Measurements from ENCODE around the gene LRP5. TPM values are rescaled to one million over a fixed set of nuclear protein-coding genes. Genes with fewer than 3 reads are reported as not detected.

Gene LRP5
- polyA plus RNA-seq, 4 donors = 39.7 to 122 (median 78.4) TPM

DNA sequence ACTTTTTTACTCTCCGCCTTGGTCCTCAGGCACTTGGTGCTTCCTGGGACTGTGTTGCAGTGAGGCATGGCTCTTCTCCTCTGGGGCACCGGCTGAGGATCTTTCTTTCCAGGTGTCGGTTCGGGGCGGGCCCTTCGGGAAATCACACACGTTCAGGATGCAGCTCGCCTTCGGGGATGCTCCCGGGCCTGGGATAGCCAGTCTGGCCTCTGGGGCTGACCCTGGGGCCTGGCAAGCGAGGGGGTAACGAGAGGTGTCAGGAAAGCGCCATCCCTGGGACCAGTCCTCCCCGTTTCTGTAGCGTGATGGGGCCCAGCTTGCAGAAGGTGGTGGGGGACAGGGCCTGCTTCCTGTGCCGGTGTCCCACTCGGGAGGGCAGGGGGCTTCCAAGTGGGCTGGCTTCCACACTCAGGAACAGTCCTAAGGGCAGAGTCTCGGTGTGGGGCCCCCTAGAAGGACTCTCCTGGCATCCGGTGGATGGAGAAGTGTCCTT is 53.6 kb downstream of the LRP5 start:
- no peaks in the 10 kb centered on the region for H3K4me1 ChIP-seq (ENCODE audit: control insufficient read depth in 3 of 3, insufficient read depth in 2 of 3, low read depth in 1 of 3, low read length in 2 of 3)
- FAIRE-seq (no peak), DNase-seq (no peak)
- 90 to 92% (median 91%) methylated on average over 19 of the region's 19 CpGs for WGBS, 3 donors
- H3K9me3 ChIP-seq (ENCODE audit: control insufficient read depth in 2 of 2, insufficient read depth in 1 of 2, low read depth in 1 of 2, low read length in 1 of 2) = peaks cover 0 to 4% of the 10 kb centered on the region in 2 donors
- peaks cover 4 to 92% (median 11%) of the 10 kb centered on the region in 3 donors for H3K36me3 ChIP-seq (ENCODE audit: control insufficient read depth in 3 of 3, insufficient read depth in 2 of 3, low read depth in 1 of 3, low read length in 3 of 3)
- H3K27me3 ChIP-seq (ENCODE audit: control insufficient read depth in 3 of 3, insufficient read depth in 3 of 3, low read length in 3 of 3) = no peaks in the 10 kb centered on the region
- H3K27ac ChIP-seq (ENCODE audit: low read depth in 1 of 3, low read length in 2 of 3) = no peak overlapping the region
- no peak overlapping the region for H3K4me3 ChIP-seq (ENCODE audit: low read depth in 1 of 3, low read length in 3 of 3)

DNA sequence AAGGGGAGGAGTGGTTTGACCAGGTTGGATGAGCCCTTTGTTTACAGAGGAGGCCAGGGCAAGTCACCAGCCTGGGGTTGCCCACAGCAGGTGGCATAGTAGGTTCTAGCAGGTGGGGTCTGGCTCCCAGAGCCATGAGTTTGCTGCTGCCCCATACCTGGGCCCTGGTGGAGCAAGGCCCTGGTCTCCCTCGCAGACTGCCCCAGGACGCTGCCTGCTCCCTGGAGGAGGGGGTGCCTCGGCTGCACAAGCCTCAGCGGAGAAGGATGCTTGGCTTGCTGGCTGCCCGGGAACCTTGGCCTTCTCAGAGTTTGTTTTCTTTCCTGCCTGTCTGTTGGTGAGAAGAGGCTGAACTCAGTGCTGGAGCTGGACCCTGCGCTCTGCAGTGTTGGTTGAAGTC is 54.9 kb downstream of the LRP5 start:
- no peaks in the 10 kb centered on the region for H3K27me3 ChIP-seq (ENCODE audit: control insufficient read depth in 3 of 3, insufficient read depth in 3 of 3, low read length in 3 of 3)
- DNase-seq (no peak), FAIRE-seq (no peak)
- 89 to 97% (median 97%) methylated on average over 6 of the region's 6 CpGs for WGBS, 3 donors
- peaks cover 4 to 95% (median 9%) of the 10 kb centered on the region in 3 donors for H3K36me3 ChIP-seq (ENCODE audit: control insufficient read depth in 3 of 3, insufficient read depth in 2 of 3, low read depth in 1 of 3, low read length in 3 of 3)
- no peaks in the 10 kb centered on the region for H3K9me3 ChIP-seq (ENCODE audit: control insufficient read depth in 2 of 2, insufficient read depth in 1 of 2, low read depth in 1 of 2, low read length in 1 of 2)
- peaks cover 0 to 6% (median 0%) of the 10 kb centered on the region in 3 donors for H3K4me1 ChIP-seq (ENCODE audit: control insufficient read depth in 3 of 3, insufficient read depth in 2 of 3, low read depth in 1 of 3, low read length in 2 of 3)
- H3K27ac ChIP-seq (ENCODE audit: low read depth in 1 of 3, low read length in 2 of 3) = no peak overlapping the region
- H3K4me3 ChIP-seq (ENCODE audit: low read depth in 1 of 3, low read length in 3 of 3) = no peak overlapping the region

DNA sequence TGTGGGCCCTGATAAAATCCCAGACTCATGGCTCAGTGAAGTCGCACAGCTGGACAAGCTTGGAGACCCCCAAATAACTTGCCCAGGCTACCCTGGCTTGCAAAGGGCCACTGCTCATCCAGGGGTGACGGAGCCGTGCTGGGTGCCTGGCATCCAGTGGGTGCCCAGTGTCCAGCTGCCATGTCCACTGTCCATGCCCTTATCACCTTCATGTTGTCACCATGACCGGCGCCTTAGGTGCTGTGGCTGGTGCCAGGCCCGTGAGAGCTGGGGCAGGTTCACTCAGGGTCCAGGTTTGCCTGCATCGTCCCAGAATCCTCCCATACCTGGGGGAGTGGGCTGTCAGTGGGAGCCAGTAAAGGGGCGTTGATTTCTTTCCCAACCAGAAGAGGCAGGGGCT is 57.4 kb downstream of the LRP5 start:
- H3K36me3 ChIP-seq (ENCODE audit: control insufficient read depth in 3 of 3, insufficient read depth in 2 of 3, low read depth in 1 of 3, low read length in 3 of 3) = peaks cover 4 to 97% (median 9%) of the 10 kb centered on the region in 3 donors
- no peak for DNase-seq
- FAIRE-seq = no peak
- H3K27me3 ChIP-seq (ENCODE audit: control insufficient read depth in 3 of 3, insufficient read depth in 3 of 3, low read length in 3 of 3) = no peaks in the 10 kb centered on the region
- no peaks in the 10 kb centered on the region for H3K9me3 ChIP-seq (ENCODE audit: control insufficient read depth in 2 of 2, insufficient read depth in 1 of 2, low read depth in 1 of 2, low read length in 1 of 2)
- H3K4me3 ChIP-seq (ENCODE audit: low read depth in 1 of 3, low read length in 3 of 3) = no peak overlapping the region
- H3K27ac ChIP-seq (ENCODE audit: low read depth in 1 of 3, low read length in 2 of 3) = peak overlapping the region in 1 of 3 donors; percentile 71
- H3K4me1 ChIP-seq (ENCODE audit: control insufficient read depth in 3 of 3, insufficient read depth in 2 of 3, low read depth in 1 of 3, low read length in 2 of 3) = peaks cover 3 to 31% (median 3%) of the 10 kb centered on the region in 3 donors
- WGBS, 3 donors = 89 to 96% (median 95%) methylated on average over 8 of the region's 8 CpGs

DNA sequence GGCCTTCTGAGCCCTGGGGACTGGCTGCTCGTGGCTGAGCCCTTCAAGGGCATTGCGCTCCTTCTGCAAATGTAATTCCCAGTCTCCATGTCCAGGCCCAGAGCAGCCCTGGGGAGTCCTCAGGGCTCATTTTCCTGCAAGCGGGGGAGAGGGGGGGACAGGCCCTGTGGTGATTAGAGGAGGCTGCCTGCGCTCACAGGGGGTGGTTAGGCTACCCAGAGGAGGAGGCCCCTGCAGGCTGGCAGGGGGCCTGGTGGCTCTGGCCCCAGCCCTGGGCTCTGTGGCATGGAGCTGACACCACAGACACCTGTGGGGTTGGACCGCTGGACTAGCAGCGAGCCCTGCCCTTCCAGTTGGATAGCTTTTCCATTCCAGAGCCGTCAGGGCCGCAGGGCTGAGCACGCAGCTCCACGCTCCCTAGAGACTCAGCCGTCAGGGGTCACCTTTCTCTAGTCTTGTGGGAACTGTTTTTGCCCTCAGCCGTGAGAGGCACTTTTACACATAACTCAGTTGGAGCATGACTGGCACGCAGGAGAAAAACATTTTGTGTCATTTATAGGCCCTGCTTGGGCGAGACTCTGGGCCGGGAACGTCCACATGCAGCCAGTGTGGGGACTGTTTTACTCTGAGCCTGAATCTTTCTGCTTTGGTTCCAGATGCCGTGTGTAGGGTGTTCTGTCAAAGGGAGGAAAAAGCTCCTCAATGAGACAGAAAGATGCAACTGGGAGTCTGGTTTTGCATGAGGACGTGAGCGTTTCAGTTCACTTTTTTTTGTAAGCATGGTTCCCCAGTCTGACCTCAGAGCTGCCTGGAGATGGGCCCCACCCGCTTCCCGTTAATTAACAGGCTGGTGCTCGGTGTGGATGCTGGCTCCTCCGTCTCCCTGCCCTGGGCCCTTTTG is 58.1 kb downstream of the LRP5 start:
- Histone ChIP-seq H3K27ac (ENCODE audit: low read depth in 1 of 3, low read length in 2 of 3) (peak overlapping the region in 1 of 3 donors; percentile 71), H3K4me1 (ENCODE audit: control insufficient read depth in 3 of 3, insufficient read depth in 2 of 3, low read depth in 1 of 3, low read length in 2 of 3) (peaks cover 3 to 35% (median 3%) of the 10 kb centered on the region in 3 donors)
- no peak for FAIRE-seq

DNA sequence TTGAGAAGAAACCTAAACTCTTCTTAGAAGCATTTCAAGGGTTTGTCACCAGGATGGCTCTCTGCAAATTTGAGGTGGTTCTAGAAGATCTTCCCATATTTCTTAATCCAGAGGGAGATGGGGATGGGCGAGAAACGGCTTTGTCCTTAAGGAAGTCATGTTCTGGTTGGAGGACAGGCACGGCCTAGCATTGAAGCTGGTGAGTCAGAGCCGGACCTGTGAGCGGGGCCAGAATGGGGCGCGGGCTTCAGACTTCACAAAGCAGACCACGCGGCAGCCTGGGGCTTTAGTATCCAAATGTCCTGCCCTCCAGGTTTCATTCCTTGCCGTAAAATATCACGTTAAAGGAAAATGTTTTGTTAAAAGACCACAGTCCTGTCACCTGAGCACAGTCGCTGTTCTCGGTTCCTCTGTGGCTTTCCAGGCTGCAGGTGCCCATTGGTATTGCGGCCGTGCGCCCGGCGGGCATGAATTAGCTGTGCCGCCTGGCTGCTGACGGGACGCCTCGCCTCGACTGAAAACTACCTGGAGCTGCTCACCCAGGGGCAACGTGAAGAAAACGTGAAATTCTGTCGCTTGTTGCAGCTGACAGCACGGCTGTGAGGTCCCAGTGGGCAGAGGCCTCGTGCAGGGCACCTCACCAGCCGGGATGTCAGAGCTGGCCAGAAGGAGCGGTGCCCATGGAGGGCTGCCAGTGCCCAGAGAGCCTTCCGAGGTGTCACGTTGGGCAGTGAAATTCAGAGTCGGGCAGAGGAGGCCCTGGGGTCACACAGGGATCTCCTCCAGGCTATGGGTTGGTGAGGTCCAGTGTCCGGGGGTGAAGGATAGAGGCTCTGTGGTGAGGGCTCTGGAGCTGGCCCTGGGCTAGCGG is 59.0 kb downstream of the LRP5 start:
- peaks cover 3 to 35% (median 3%) of the 10 kb centered on the region in 3 donors for H3K4me1 ChIP-seq (ENCODE audit: control insufficient read depth in 3 of 3, insufficient read depth in 2 of 3, low read depth in 1 of 3, low read length in 2 of 3)
- WGBS, 3 donors = 86 to 92% (median 90%) methylated on average over 35 of the region's 35 CpGs
- H3K4me3 ChIP-seq (ENCODE audit: low read depth in 1 of 3, low read length in 3 of 3) = no peak overlapping the region
- no peaks in the 10 kb centered on the region for H3K9me3 ChIP-seq (ENCODE audit: control insufficient read depth in 2 of 2, insufficient read depth in 1 of 2, low read depth in 1 of 2, low read length in 1 of 2)
- FAIRE-seq (no peak), DNase-seq (no peak)
- no peaks in the 10 kb centered on the region for H3K27me3 ChIP-seq (ENCODE audit: control insufficient read depth in 3 of 3, insufficient read depth in 3 of 3, low read length in 3 of 3)
- H3K27ac ChIP-seq (ENCODE audit: low read depth in 1 of 3, low read length in 2 of 3) = peak overlapping the region in 1 of 3 donors; percentile 68
- peaks cover 7 to 97% (median 8%) of the 10 kb centered on the region in 3 donors for H3K36me3 ChIP-seq (ENCODE audit: control insufficient read depth in 3 of 3, insufficient read depth in 2 of 3, low read depth in 1 of 3, low read length in 3 of 3)

More for the DNA sequence above, 58.1 kb downstream of the LRP5 start:
- DNase-seq = no peak
- WGBS, 3 donors = 65 to 83% (median 75%) methylated on average over 23 of the region's 23 CpGs
- Histone ChIP-seq H3K4me3 (ENCODE audit: low read depth in 1 of 3, low read length in 3 of 3) (no peak overlapping the region), H3K36me3 (ENCODE audit: control insufficient read depth in 3 of 3, insufficient read depth in 2 of 3, low read depth in 1 of 3, low read length in 3 of 3) (peaks cover 6 to 97% (median 9%) of the 10 kb centered on the region in 3 donors), H3K27me3 (ENCODE audit: control insufficient read depth in 3 of 3, insufficient read depth in 3 of 3, low read length in 3 of 3) (no peaks in the 10 kb centered on the region), H3K9me3 (ENCODE audit: control insufficient read depth in 2 of 2, insufficient read depth in 1 of 2, low read depth in 1 of 2, low read length in 1 of 2) (no peaks in the 10 kb centered on the region)

DNA sequence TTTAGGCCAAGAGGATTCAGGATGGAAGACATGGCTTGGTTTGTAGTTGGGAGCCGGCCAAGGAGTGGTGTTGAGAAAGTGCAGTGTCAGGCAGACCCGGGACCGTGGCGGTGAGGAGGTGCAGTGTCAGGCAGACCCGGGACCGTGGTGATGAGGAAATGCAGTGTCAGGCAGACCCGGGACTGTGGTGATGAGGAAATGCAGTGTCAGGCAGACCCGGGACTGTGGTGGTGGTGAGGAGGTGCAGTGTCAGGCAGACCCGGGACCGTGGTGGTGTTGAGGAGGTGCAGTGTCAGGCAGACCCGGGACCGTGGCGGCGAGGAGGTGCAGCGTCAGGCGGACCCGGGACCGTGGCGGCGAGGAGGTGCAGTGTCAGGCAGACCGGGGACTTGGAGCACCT is 59.7 kb downstream of the LRP5 start:
- no peak overlapping the region for H3K27ac ChIP-seq (ENCODE audit: low read depth in 1 of 3, low read length in 2 of 3)
- no peak for DNase-seq
- FAIRE-seq = no peak
- no peaks in the 10 kb centered on the region for H3K9me3 ChIP-seq (ENCODE audit: control insufficient read depth in 2 of 2, insufficient read depth in 1 of 2, low read depth in 1 of 2, low read length in 1 of 2)
- peaks cover 3 to 35% (median 3%) of the 10 kb centered on the region in 3 donors for H3K4me1 ChIP-seq (ENCODE audit: control insufficient read depth in 3 of 3, insufficient read depth in 2 of 3, low read depth in 1 of 3, low read length in 2 of 3)
- H3K27me3 ChIP-seq (ENCODE audit: control insufficient read depth in 3 of 3, insufficient read depth in 3 of 3, low read length in 3 of 3) = no peaks in the 10 kb centered on the region
- H3K4me3 ChIP-seq (ENCODE audit: low read depth in 1 of 3, low read length in 3 of 3) = no peak overlapping the region
- 80 to 88% (median 88%) methylated on average over 21 of the region's 21 CpGs for WGBS, 3 donors
- H3K36me3 ChIP-seq (ENCODE audit: control insufficient read depth in 3 of 3, insufficient read depth in 2 of 3, low read depth in 1 of 3, low read length in 3 of 3) = peaks cover 3 to 97% (median 8%) of the 10 kb centered on the region in 3 donors

DNA sequence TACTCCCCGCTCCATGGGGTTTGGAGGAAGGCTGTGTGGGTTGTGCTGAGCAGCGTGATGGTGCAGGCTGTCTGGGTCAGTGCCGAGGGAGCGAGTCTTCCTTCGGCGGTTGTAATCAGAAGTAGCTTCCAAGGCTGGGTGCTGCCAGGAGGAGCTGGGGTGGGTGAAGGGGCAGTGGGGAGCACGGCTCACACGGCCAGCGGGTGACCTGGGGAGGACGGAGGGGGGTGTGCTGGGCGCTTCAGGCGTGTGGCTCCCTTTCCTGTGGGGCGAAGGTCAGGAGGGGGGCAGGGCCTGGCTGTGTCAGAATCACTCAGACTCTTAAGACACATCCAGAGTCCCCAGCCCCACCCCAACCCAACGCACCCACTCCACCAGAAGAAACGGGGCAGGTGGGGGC is 60.2 kb downstream of the LRP5 start:
- no peak for FAIRE-seq
- WGBS, 3 donors = 17 to 58% (median 40%) methylated on average over 11 to 15 of the region's 15 CpGs

More for the DNA sequence above, 60.2 kb downstream of the LRP5 start:
- Histone ChIP-seq H3K27ac (ENCODE audit: low read depth in 1 of 3, low read length in 2 of 3) (peak overlapping the region in 1 of 3 donors; percentile 10), H3K4me1 (ENCODE audit: control insufficient read depth in 3 of 3, insufficient read depth in 2 of 3, low read depth in 1 of 3, low read length in 2 of 3) (peaks cover 3 to 35% (median 3%) of the 10 kb centered on the region in 3 donors), H3K36me3 (ENCODE audit: control insufficient read depth in 3 of 3, insufficient read depth in 2 of 3, low read depth in 1 of 3, low read length in 3 of 3) (peaks cover 3 to 97% (median 11%) of the 10 kb centered on the region in 3 donors), H3K4me3 (ENCODE audit: low read depth in 1 of 3, low read length in 3 of 3) (no peak overlapping the region), H3K27me3 (ENCODE audit: control insufficient read depth in 3 of 3, insufficient read depth in 3 of 3, low read length in 3 of 3) (no peaks in the 10 kb centered on the region), H3K9me3 (ENCODE audit: control insufficient read depth in 2 of 2, insufficient read depth in 1 of 2, low read depth in 1 of 2, low read length in 1 of 2) (no peaks in the 10 kb centered on the region)
- DNase-seq = peak; percentile 54 to 66
